Measurements from ENCODE around the gene CCDC17.
"Not testable (repeated sequence)": the region's sequence is repeated elsewhere in the genome, so short reads cannot be mapped to it uniquely, and the experiment has no call there.

CCDC17 gene

GRCh38 chr1:45621895-45622523 lies 1.8 kb downstream of the CCDC17 start:
- no peak for DNase-seq (ENCODE audit: low read depth)

DNA sequence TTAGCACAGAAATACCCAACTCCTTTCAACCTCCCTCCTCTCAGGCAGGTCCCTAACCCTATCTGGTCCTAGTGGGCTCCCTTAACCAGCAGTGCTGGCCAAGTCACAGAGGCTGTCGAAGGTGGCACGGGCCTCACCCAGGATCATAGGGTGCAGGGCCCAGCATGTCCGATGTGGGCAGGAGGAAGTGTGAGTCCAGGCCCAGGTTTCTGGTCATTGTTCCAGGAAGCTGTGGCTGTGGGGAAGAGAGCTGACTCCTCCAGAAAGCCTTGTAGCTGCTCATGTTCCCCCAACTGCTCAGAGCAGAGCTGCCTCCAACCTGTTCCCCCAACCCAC lies 2.4 kb downstream of the CCDC17 start:
- DNase-seq (ENCODE audit: low read depth): no peak

- no peak for DNase-seq (ENCODE audit: low read depth)
Measured at GRCh38 chr1:45620588-45621500, 3.0 kb downstream of the CCDC17 start.

DNA sequence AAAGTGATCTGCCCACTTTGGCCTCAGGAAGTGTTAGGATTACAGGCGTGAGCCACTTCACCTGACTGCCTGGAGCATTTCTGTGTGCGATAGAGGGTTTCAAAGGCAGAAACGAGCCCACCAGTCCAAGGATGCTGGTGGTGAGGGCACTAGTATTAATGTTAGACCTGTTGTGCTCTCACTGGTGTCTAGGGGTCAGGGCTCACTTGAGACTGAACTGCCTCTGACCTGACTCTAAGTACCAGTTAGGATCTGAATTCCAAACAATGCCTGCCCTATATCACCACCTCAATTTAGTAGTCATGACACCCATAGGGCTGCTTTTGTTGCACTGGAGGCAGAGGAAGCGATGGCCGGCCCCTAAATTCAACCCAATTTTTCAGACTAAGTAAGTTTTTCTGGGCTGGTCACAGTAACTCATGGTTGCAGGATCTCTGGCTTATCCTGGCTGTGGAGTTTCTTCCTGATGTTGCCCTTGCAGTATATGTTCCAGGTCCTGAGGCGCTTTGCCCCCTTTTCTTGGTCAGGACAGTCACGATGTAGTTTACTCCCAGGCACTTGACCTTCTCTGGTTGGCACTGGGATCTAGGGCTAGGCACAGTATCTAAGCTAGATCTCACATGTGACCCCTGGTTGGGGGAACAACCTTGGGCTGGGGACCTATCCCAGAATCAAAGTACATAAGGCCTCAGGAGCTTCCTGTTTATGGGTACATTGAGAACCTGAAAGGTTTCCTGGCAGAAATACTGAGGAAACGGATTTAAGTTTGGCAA lies 4.5 kb downstream of the CCDC17 start:
- no peak for DNase-seq (ENCODE audit: low read depth)

GRCh38 chr1:45617618-45618017 lies 6.2 kb downstream of the CCDC17 start:
- no peak for DNase-seq (ENCODE audit: low read depth)

GRCh38 chr1:45615885-45616284 lies 8.0 kb downstream of the CCDC17 start:
- no peak for DNase-seq (ENCODE audit: low read depth)

DNA sequence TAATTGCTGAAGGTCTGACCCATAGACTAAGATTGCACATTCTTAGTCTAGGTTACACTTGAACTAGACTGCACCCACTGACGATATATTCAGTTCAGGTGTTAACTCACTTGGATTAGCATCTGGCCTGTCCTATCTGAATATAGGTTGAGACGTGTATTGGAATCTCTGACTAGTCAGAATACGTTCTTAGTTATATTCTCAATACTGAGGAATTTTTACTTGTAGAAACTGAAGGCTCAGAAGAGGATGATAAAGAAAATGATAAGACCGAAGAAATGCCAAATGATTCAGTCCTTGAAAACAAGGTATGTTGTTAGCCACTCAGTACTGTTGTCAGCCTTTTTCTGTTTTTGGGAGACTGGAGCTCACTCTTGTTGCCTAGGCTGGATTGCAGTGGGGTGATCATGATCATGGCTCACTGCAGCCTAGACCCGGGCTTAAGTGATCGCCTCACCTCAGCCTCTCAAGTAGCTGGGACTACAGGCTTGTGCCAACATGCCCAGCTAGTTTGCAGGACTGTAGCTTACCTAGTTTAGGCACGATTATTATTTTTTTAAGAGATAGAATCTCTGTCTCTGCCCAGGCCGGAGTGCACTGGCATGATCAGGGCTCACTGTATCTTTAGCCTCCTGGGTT lies 10.8 kb downstream of the CCDC17 start:
- DNase-seq (ENCODE audit: low read depth): no peak

DNA sequence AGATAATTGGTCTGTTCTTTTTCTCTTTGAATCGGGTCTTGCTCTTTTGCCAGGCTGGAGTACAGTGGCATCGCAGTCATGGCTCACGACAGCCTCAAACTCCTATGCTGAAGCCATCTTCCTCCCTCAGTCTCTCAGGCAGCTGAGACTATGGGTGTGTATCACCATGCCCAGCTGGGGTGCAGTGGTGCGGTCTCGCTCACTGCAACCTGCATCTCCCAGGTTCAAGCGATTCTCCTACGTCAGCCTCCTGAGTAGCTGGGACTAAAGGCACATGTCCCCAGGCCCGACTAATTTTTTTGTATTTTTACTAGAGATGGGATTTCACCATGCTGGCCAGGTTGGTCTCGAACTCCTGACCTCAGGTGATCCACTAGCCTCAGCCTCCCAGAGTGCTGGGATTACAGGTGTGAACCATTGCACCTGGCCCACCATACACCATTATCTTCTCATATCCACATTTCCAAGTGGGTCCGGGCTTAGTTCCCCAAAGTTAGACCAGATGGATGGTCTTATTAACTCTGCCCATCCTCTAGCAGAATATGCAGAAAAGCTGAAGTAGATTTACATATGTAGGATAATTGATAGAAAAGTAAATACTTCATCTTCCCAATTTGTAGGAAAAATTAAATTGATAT lies 13.1 kb downstream of the CCDC17 start:
- no peak for DNase-seq (ENCODE audit: low read depth)

DNA sequence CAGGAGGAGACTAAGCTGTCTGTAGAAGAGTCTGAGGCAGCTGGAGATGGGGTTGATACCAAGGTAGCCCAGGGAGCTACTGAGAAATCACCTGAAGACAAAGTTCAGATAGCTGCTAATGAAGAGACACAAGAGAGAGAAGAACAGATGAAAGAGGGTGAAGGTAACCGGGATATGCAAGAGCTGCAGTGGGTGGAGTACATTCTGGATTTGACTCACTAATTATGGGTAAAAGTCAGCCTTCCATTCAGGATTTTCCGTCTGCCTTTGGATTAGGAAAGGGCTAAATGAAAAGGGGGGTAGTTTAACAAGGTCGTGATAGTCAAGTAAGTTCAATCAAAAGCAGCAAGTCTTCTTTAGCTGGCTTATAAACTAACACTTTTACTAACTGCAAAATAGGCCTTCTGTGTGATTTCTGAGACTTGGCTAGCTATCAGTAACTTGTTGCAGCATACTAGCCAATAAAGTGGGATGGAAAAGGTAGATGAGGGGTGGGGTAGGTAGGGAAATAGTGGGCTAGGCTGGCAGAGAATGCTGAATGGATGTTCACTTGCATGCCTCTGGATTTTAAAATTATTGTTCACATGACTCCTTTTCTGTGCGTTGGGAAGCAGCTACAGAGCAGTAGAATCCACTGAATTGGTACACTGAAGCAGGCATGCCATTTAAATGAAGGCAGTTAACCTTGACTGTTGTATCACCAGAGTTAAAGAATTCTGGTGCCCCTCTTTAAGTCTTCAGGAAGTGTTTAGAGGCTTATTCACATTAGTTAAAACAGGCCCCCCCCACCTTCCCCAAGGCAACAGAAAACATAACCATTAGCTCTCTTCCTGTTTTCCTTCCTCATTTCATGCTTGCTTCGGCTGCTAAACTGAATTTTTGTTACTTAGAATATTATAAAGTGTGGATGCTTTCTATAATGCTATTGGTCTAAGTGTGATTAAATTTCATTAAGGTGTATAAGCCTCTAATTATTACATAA lies 15.4 kb downstream of the CCDC17 start:
- DNase-seq (ENCODE audit: low read depth): no peak

DNA sequence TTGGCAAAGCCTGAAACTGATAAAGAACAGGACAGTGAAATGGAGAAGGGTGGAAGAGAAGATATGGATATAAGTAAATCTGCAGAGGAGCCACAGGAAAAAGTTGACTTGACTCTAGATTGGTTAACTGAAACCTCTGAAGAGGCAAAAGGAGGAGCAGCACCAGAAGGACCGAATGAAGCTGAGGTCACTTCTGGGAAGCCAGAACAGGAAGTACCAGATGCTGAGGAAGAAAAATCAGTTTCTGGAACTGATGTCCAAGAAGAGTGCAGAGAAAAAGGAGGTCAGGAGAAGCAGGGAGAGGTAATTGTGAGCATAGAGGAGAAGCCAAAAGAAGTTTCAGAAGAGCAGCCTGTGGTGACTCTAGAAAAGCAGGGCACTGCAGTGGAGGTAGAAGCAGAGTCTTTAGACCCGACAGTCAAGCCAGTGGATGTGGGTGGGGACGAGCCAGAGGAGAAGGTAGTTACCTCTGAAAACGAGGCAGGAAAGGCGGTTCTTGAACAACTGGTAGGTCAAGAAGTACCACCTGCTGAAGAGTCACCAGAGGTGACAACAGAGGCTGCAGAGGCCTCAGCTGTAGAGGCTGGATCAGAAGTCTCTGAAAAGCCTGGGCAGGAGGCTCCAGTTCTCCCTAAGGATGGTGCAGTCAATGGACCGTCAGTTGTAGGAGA lies 16.3 kb downstream of the CCDC17 start:
- no peak for DNase-seq (ENCODE audit: low read depth)

DNA sequence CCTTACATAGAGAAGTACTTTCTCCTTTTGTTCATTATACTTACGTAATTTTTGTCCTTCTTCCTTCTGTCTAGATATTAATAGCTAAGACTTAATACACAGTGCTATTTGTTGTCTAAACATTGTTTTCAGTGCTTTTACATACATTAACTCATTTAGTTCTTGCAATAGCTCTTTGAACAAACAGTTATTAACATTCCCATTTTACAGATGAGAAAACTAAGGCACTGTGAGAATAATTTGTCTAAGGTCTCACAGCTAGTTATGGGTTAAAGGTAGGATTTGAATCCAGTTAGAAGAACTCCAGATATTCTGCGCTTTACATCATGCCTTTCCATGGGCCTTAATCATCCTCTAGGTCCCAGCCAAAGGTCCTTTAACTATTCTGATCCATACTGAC lies 19.6 kb downstream of the CCDC17 start:
- no peak for DNase-seq (ENCODE audit: low read depth)

DNA sequence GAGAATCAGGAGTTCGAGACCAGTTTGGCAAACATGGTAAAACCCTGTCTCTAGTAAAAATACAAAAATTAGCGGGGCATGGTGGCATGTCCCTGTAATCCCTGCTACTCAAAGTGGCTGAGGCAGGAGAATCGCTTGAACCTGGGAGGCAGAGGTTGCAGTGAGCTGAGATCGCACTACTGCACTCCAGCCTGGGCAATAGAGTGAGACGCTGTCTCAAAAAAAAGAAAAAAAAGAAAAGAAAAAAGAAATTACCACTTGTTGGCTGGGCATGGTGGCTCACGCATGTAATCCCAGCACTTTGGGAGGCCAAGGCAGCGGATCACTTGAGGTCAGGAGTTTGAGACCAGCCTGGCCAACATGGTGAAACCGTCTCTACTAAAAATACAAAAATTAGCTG lies 27.1 kb downstream of the CCDC17 start:
- not testable (repeated sequence) for DNase-seq (ENCODE audit: low read depth)

- no peak for DNase-seq (ENCODE audit: low read depth)
Measured at GRCh38 chr1:45594412-45594811, 29.4 kb downstream of the CCDC17 start.

- no peak for DNase-seq (ENCODE audit: low read depth)
Measured at GRCh38 chr1:45589861-45590260, 34.0 kb downstream of the CCDC17 start.

DNA sequence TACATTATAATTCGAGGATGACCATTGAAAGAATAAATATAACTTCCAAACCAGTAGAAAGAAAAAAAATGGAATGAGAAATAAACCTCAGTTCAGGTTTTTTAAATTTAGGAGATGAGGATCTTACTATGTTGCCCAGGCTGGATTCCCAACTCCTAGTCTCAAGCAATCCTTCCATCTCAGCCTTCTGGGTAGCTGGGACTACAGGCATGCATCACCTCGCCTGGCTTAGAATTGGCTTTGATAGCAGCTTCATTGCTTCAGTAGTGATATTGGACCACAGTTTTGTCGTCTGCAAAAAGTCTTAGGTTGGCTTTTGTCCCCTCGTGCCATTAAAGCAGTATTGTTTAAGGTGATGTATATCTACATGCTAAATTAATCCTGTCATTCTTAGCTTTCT lies 37.1 kb downstream of the CCDC17 start:
- DNase-seq (ENCODE audit: low read depth): no peak

GRCh38 chr1:45585496-45586075 lies 38.3 kb downstream of the CCDC17 start:
- no peak for DNase-seq (ENCODE audit: low read depth)

- DNase-seq (ENCODE audit: low read depth): no peak
Measured at GRCh38 chr1:45585110-45585426, 38.8 kb downstream of the CCDC17 start.

DNA sequence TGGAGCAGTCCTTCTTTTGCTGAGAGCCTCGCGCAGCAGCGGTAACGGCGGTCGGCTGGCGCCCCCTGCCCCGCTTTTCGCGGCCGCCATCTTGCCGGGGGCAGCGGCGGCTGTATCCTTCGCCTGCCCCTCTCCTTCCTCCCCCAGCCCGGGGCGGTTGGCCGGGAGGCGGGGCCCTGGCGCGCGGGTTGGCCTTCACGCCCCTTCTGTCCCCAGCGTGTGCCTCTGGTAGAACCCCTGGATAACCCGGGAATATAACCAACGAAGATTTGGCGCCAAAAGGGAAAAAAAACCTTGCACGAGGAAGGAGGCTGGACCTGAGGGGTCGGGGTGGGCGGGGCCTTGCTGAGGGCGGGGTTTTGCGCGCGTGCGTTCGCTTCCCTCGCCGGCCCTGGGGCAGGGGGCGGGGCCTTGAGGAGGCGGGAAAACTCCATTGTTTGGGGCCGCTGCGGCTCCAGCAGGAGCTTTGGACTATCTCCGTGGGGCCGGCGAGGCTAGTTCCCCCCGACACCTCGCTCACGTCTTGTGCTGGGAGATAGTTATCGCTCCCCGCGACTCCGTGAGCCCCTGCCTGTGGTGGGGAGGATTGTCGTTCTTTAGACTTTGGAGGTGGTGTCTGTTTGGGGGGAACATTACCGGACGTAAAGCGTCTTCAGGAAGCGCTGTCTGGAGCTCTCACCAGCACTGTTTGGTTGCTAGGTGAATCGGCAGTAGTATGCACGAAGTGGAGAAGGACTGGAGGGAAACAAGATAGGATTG lies 39.3 kb downstream of the CCDC17 start:
- DNase-seq (ENCODE audit: low read depth): peak; percentile 80

DNA sequence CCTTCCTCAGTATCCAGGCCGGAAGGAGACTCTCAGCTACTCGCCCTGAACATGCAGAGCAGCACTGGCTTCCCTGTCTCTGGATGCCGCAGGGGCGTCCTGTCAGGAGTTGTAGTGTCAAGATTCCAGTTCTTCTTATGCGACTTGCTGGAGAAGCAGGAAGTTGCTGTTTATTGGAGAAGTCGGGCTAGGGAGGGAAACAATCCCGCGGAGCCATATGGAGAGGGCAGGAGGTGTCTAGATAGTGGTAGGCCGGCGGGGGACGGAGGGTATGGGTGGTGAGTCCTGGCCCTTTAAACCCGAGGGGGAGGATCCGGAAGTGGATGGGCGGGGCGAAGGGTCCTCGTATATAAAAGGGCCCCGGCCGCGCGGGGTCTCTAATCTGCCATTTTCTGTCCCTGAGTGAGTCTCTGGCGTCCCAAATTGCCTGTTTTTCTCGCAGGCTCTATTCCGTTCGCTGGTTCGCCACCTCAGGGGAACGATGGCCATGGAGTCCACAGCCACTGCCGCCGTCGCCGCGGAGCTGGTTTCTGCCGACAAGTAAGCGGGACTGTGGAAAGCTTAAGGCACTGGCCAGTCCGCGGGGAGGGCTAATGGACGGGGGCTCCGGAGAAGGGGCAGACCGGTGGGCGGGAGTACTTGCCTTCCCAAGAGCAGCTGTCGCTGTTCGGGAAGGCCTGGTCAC lies 40.0 kb downstream of the CCDC17 start, which contains the start of gene NASP:
Gene NASP (plus strand): TSS at position 376 of the 685 bp plus-strand sequence. CDS start 106 bp downstream, at position 482.
- peak; percentile 86 for DNase-seq (ENCODE audit: low read depth)

All from stimulated activated CD8-positive, alpha-beta memory T cell treated with anti-CD3 and anti-CD28 coated beads, Interleukin-7, amount 100 ng/mL, for 24 hours (primary cell).